ENCODE results near the gene SLC17A2.

SLC17A2 gene

GRCh38 chr6:25878721-25879322 lies 51.7 kb downstream of the SLC17A2 start:
- DNase-seq, result no peak

- DNase-seq, result no peak
Measured at GRCh38 chr6:25875926-25876602, 54.4 kb downstream of the SLC17A2 start.

- no peak for DNase-seq
Measured at GRCh38 chr6:25875563-25875905, 55.0 kb downstream of the SLC17A2 start.

- peak; percentile 89 to 92 for DNase-seq
Measured at GRCh38 chr6:25874822-25875562, 55.5 kb downstream of the SLC17A2 start.

- DNase-seq, result no peak
Measured at GRCh38 chr6:25874118-25874517, 56.4 kb downstream of the SLC17A2 start, which contains the start of gene SLC17A3. Gene SLC17A3 (minus strand): TSS chr6:25874243. CDS start chr6:25868387, 5,856 bp downstream.

GRCh38 chr6:25872814-25873213 lies 57.7 kb downstream of the SLC17A2 start:
- DNase-seq, result no peak

- DNase-seq, result no peak
Measured at GRCh38 chr6:25869840-25870239, 60.7 kb downstream of the SLC17A2 start.

- DNase-seq, result no peak
Measured at GRCh38 chr6:25868436-25869183, 61.9 kb downstream of the SLC17A2 start.

GRCh38 chr6:25866011-25866410 lies 64.5 kb downstream of the SLC17A2 start:
- DNase-seq, result no peak

- DNase-seq, result no peak
Measured at GRCh38 chr6:25863360-25863759, 67.1 kb downstream of the SLC17A2 start.
